Measurements from ENCODE around the gene FREM2.

DNA sequence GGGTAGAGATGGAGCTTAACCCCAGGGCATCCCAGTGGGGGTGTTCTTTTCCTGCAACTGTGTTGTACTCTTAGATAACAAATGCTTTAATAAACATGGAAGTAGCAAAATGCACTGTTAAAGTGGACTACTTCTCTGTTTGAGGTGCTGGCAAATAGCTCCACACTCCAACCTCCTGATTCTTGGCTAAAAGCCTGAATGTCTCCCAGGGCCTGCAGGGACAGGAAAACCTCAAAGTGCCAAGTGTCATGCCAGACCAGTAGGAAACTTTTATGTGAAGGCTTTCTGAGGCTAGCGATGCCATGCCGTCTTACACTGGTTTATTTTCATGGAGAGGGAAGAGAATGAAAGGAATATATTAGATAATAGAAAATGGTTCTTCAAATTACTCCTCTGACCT, 6.8 kb downstream of the FREM2 start:
- TF ChIP-seq YY1 (IDR thresholded peaks at IDR 0.05; ENCODE audit: low read depth) (no peak), EP300 (IDR thresholded peaks at IDR 0.05; ENCODE audit: borderline replicate concordance) (no peak), TAF1 (IDR thresholded peaks at IDR 0.05; ENCODE audit: low read depth) (no peak), EGR1 (IDR thresholded peaks at IDR 0.05) (no peak), ZBTB7A (IDR thresholded peaks at IDR 0.05; ENCODE audit: low read depth) (no peak), CEBPB (IDR thresholded peaks at IDR 0.05) (no peak)
- TF ChIP-seq, protein P1, sequence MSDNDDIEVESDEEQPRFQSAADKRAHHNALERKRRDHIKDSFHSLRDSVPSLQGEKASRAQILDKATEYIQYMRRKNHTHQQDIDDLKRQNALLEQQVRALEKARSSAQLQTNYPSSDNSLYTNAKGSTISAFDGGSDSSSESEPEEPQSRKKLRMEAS (IDR thresholded peaks at IDR 0.05), result no peak

All from Ishikawa (cell line).